Activated B cell treated with CpG ODN at 0.5 μM for 24 hours (primary cell): ENCODE data around the gene HEY2. TPM values are rescaled to one million over a fixed set of nuclear protein-coding genes. Genes with fewer than 3 reads are reported as not detected.

ENCODE experiments used
- ATAC-seq: fragments of 200-7000 bp; cut with Tn5 transposase; one replicate; pipeline ENCODE4 v1.10.0; 2021; ENCODE audit warnings: low read depth, mild to moderate bottlenecking, moderate library complexity
- CTCF ChIA-PET: fragments of 350-600 bp; sonication (Branson Sonifier 250); formaldehyde crosslinking; loops from one replicate; lab custom pipeline; 2021; ENCODE audit warnings: antibody characterized with exemption; lab: Charles Lee
- POLR2A ChIA-PET: fragments of 350-600 bp; sonication (Branson Sonifier 250); formaldehyde crosslinking; loops from one replicate; lab custom pipeline; 2021; ENCODE audit warnings: antibody characterized with exemption; lab: Charles Lee
- DNase-seq: peaks from one replicate; pipeline ENCODE4 v3.0.0; 2022
- H3K27ac Mint-ChIP-seq: one replicate; pipeline ENCODE4 v1.8.0; 2020; ENCODE audit warnings: mixed read lengths
- H3K27me3 Mint-ChIP-seq: one replicate; pipeline ENCODE4 v1.8.0; 2021; ENCODE audit warnings: mixed read lengths
- H3K36me3 Mint-ChIP-seq: one replicate; pipeline ENCODE4 v1.8.0; 2021; ENCODE audit warnings: low read depth, mixed read lengths
- H3K4me1 Mint-ChIP-seq: one replicate; pipeline ENCODE4 v1.8.0; 2021; ENCODE audit warnings: mixed read lengths
- H3K4me3 Mint-ChIP-seq: one replicate; pipeline ENCODE4 v1.8.0; 2020; ENCODE audit warnings: mild to moderate bottlenecking, mixed read lengths
- H3K9me3 Mint-ChIP-seq: one replicate; pipeline ENCODE4 v1.8.0; 2020; ENCODE audit warnings: mixed read lengths
- intact Hi-C: fragments of 100-400 bp; cut with micrococcal nuclease; formaldehyde crosslinking; loops from one replicate; pipeline ENCODE4 v1.15.1; 2024
- total RNA-seq: library from RNA; stranded (reverse); gene quantifications from 2 replicates; pipeline ENCODE4 v1.2.3, GENCODE V29; 2022
- TF ChIP-seq, protein P1 (sequence below): fragments of 200-600 bp; IDR thresholded peaks from one replicate; pipeline ENCODE4 v1.8.0; 2022; ENCODE audit warnings: antibody characterized with exemption, mild to moderate bottlenecking

Gene HEY2
- total RNA-seq, 1 donor from 2014 or later: not detected

DNA sequence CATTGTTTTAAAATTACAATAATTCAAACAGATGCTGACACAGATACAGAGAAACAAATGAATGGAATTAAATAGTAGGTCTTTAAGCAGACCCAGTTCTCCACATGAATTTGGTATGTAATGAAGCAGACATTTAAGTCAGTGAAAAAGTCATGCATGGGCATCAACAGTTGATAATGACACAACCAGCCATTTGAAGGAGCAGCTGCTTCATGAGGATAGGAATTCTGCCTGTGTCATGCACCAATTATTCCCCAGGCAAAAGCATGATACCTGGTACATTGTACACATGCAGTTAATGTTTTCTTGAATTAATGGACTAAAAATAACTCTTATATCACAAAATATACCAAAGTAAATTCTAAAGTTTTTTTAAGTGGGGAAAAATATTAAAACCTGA, 11.2 kb upstream of the HEY2 start:
- DNase-seq (no peak), ATAC-seq (no peak)
- Mint-ChIP-seq H3K36me3 (no peaks in the 10 kb centered on the region), H3K4me1 (no peaks in the 10 kb centered on the region), H3K4me3 (no peak overlapping the region), H3K9me3 (no peaks in the 10 kb centered on the region), H3K27ac (no peak overlapping the region), H3K27me3 (peaks cover 25% of the 10 kb centered on the region)
- TF ChIP-seq, protein P1, sequence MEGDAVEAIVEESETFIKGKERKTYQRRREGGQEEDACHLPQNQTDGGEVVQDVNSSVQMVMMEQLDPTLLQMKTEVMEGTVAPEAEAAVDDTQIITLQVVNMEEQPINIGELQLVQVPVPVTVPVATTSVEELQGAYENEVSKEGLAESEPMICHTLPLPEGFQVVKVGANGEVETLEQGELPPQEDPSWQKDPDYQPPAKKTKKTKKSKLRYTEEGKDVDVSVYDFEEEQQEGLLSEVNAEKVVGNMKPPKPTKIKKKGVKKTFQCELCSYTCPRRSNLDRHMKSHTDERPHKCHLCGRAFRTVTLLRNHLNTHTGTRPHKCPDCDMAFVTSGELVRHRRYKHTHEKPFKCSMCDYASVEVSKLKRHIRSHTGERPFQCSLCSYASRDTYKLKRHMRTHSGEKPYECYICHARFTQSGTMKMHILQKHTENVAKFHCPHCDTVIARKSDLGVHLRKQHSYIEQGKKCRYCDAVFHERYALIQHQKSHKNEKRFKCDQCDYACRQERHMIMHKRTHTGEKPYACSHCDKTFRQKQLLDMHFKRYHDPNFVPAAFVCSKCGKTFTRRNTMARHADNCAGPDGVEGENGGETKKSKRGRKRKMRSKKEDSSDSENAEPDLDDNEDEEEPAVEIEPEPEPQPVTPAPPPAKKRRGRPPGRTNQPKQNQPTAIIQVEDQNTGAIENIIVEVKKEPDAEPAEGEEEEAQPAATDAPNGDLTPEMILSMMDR: no peak
- ChIA-PET POLR2A (no interaction called here), CTCF (no interaction called here)
- intact Hi-C loops: no loop called here

DNA sequence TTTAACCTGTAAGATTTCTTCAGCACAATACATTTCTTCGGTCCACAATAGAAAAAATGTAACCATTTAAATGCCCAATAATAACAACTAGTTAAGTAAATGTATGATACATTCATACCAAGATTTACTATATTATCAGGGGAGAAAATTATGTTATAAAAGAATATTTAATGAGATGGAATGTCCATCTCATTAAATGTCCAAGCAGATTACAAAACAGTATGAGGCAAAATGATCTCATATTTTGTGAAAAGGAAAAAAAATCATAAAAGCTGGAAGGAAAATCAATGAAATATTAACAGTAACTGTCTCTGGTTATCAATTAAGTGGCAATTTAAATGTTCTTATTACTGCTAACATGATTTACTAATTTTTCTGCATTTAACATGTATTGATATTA, 10.1 kb upstream of the HEY2 start:
- Mint-ChIP-seq H3K27me3 (peaks cover 19% of the 10 kb centered on the region), H3K27ac (no peak overlapping the region), H3K36me3 (no peaks in the 10 kb centered on the region), H3K4me1 (no peaks in the 10 kb centered on the region), H3K4me3 (no peak overlapping the region), H3K9me3 (no peaks in the 10 kb centered on the region)
- ChIA-PET CTCF (no interaction called here), POLR2A (no interaction called here)
- DNase-seq: no peak
- ATAC-seq: no peak
- intact Hi-C loops: no loop called here
- TF ChIP-seq, protein P1: no peak

- Mint-ChIP-seq H3K9me3 (no peaks in the 10 kb centered on the region), H3K36me3 (no peaks in the 10 kb centered on the region), H3K4me1 (peaks cover 3% of the 10 kb centered on the region), H3K27me3 (peaks cover 20% of the 10 kb centered on the region), H3K4me3 (no peak overlapping the region), H3K27ac (no peak overlapping the region)
- DNase-seq (no peak), ATAC-seq (no peak)
- intact Hi-C loops: no loop called here
- ChIA-PET CTCF (interaction anchor here (1.2 kb wide), 1 partner anchor 12 kb away, joined by 4 read pairs; no protein-coding TSS in a partner anchor), POLR2A (no interaction called here)
- TF ChIP-seq, protein P1: no peak
These were observed 8.1 kb upstream of the HEY2 start for GRCh38 chr6:125741336-125741735.

- H3K4me1 Mint-ChIP-seq: peaks cover 10% of the 10 kb centered on the region
- H3K4me3 Mint-ChIP-seq: no peak overlapping the region
- CTCF ChIA-PET: no interaction called here
- H3K36me3 Mint-ChIP-seq: no peaks in the 10 kb centered on the region
- TF ChIP-seq, protein P1: no peak
- POLR2A ChIA-PET: no interaction called here
- H3K27me3 Mint-ChIP-seq: peaks cover 25% of the 10 kb centered on the region
- no peaks in the 10 kb centered on the region for H3K9me3 Mint-ChIP-seq
- intact Hi-C loops: no loop called here
- ATAC-seq (no peak), DNase-seq (no peak)
- no peak overlapping the region for H3K27ac Mint-ChIP-seq
These were observed 7.4 kb upstream of the HEY2 start for GRCh38 chr6:125742024-125742423.

GRCh38 chr6:125742464-125743120, 6.8 kb upstream of the HEY2 start:
- CTCF ChIA-PET: no interaction called here
- Mint-ChIP-seq H3K27me3 (peaks cover 26% of the 10 kb centered on the region), H3K27ac (no peak overlapping the region), H3K9me3 (no peaks in the 10 kb centered on the region), H3K4me1 (peaks cover 14% of the 10 kb centered on the region), H3K36me3 (no peaks in the 10 kb centered on the region), H3K4me3 (no peak overlapping the region)
- DNase-seq (no peak), ATAC-seq (no peak)
- TF ChIP-seq, protein P1: no peak
- POLR2A ChIA-PET: no interaction called here
- intact Hi-C loops: no loop called here
